Measurements from ENCODE around the gene RHOG.

DNA sequence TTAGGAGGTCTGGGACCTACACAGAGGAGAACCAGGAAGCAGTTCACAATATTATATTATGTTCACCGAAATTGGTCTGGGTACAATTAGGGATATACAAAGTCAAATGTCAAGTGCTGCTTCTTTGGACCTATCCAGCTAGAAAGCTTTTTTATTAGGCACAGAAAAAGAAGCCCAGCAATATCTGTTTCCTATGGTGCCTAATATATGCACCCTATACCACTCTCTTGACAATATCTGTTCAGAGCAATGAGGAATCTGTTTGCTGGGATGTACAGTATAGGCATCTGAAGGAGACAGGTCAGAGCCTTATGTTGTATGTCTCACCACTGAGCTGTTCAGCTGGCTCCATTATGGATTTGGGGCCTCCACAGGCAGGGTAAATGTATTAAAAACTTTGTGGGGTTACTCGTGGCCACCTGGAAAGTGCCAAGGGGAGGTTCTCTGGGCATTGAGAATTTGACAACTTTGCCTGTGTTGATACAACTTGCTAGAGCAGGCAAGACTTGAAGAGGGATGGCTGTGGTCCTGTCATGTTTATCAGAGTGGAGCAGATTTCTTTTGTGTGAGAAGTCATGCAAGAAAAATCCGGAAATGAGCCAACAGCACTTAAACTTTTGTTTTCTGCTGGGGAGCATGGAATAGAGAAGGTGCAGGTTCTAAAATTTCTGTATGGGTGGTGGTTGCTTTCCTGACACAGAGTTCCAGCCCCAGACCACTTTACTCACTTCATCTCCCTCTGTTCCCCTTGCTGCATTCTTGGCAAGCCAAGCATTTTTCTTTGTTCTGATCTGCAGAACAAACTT is 24.8 kb upstream of the RHOG start:
- TF ChIP-seq, protein P1, sequence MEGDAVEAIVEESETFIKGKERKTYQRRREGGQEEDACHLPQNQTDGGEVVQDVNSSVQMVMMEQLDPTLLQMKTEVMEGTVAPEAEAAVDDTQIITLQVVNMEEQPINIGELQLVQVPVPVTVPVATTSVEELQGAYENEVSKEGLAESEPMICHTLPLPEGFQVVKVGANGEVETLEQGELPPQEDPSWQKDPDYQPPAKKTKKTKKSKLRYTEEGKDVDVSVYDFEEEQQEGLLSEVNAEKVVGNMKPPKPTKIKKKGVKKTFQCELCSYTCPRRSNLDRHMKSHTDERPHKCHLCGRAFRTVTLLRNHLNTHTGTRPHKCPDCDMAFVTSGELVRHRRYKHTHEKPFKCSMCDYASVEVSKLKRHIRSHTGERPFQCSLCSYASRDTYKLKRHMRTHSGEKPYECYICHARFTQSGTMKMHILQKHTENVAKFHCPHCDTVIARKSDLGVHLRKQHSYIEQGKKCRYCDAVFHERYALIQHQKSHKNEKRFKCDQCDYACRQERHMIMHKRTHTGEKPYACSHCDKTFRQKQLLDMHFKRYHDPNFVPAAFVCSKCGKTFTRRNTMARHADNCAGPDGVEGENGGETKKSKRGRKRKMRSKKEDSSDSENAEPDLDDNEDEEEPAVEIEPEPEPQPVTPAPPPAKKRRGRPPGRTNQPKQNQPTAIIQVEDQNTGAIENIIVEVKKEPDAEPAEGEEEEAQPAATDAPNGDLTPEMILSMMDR (IDR thresholded peaks at IDR 0.05; ENCODE audit: poor library complexity) = no peak
- no peak for TF ChIP-seq EZH2 (IDR thresholded peaks at IDR 0.05; ENCODE audit: borderline replicate concordance)
